NCI-H510A treated with DMSO at 0.1 percent for 48 hours (cell line): ENCODE data around the gene RASA2.
"Not testable (repeated sequence)": the region's sequence is repeated elsewhere in the genome, so short reads cannot be mapped to it uniquely, and the experiment has no call there.

Source experiments
- DNase-seq: peaks from one replicate; lab custom pipeline; 2025; lab: John Stamatoyannopoulos, UW

Gene RASA2

GRCh38 chr3:141536017-141536416 lies 49.2 kb downstream of the RASA2 start:
- not testable (repeated sequence) for DNase-seq

GRCh38 chr3:141537856-141538255 lies 51.0 kb downstream of the RASA2 start:
- DNase-seq = no peak

- no peak for DNase-seq
These were observed 51.9 kb downstream of the RASA2 start for GRCh38 chr3:141538568-141539240.

GRCh38 chr3:141539431-141540187 lies 52.8 kb downstream of the RASA2 start:
- no peak for DNase-seq

GRCh38 chr3:141540531-141540930 lies 53.7 kb downstream of the RASA2 start:
- no peak for DNase-seq

- DNase-seq = no peak
These were observed 55.6 kb downstream of the RASA2 start for GRCh38 chr3:141542202-141542969.

GRCh38 chr3:141542989-141543388 lies 56.2 kb downstream of the RASA2 start:
- DNase-seq = no peak

- no peak for DNase-seq
These were observed 57.9 kb downstream of the RASA2 start for GRCh38 chr3:141544697-141545096.

GRCh38 chr3:141546081-141546480 lies 59.3 kb downstream of the RASA2 start:
- DNase-seq = no peak

- no peak for DNase-seq
These were observed 59.8 kb downstream of the RASA2 start for GRCh38 chr3:141546586-141546985.

- no peak for DNase-seq
These were observed 61.0 kb downstream of the RASA2 start for GRCh38 chr3:141547791-141548190.

GRCh38 chr3:141550926-141551665 lies 64.3 kb downstream of the RASA2 start:
- no peak for DNase-seq

GRCh38 chr3:141552440-141552991 lies 65.7 kb downstream of the RASA2 start:
- DNase-seq = no peak

- DNase-seq = no peak
These were observed 66.2 kb downstream of the RASA2 start for GRCh38 chr3:141553055-141553454.

GRCh38 chr3:141556034-141556433 lies 69.2 kb downstream of the RASA2 start:
- no peak for DNase-seq

GRCh38 chr3:141557961-141558706 lies 71.3 kb downstream of the RASA2 start:
- peak; percentile 3 for DNase-seq

- DNase-seq = peak; percentile 9
These were observed 74.7 kb downstream of the RASA2 start for GRCh38 chr3:141561426-141562034.

GRCh38 chr3:141564241-141564640 lies 77.4 kb downstream of the RASA2 start:
- DNase-seq = no peak

GRCh38 chr3:141570068-141570467 lies 83.2 kb downstream of the RASA2 start:
- DNase-seq = no peak

- DNase-seq = no peak
These were observed 89.3 kb downstream of the RASA2 start for GRCh38 chr3:141575879-141576743.
